Measurements from ENCODE around the gene LSR.

The LSR gene

GRCh38 chr19:35248310-35249145 is at the start of gene LSR:
TSS of gene LSR (plus strand) at chr19:35249002. CDS start at chr19:35249023, 21 bp downstream.
- DNase-seq: no peak

GRCh38 chr19:35199481-35199880 is 49.3 kb upstream of the LSR start:
- DNase-seq: no peak

GRCh38 chr19:35202722-35203688 is 45.8 kb upstream of the LSR start:
- DNase-seq: no peak

- DNase-seq: no peak
Observed at GRCh38 chr19:35204799-35205732, 43.7 kb upstream of the LSR start.

- no peak for DNase-seq
Observed at GRCh38 chr19:35205733-35206323, 43.0 kb upstream of the LSR start.

- no peak for DNase-seq
Observed at GRCh38 chr19:35206379-35206778, 42.4 kb upstream of the LSR start.

GRCh38 chr19:35206855-35207254 is 41.9 kb upstream of the LSR start:
- DNase-seq: no peak

- DNase-seq: no peak
Observed at GRCh38 chr19:35207391-35207871, 41.4 kb upstream of the LSR start.

- DNase-seq: no peak
Observed at GRCh38 chr19:35208121-35208520, 40.7 kb upstream of the LSR start.

- no peak for DNase-seq
Observed at GRCh38 chr19:35209646-35210045, 39.2 kb upstream of the LSR start.

- no peak for DNase-seq
Observed at GRCh38 chr19:35211545-35212230, 37.1 kb upstream of the LSR start.

GRCh38 chr19:35212241-35212640 is 36.6 kb upstream of the LSR start:
- no peak for DNase-seq

- peak; percentile 51 for DNase-seq
Observed at GRCh38 chr19:35213663-35214632, 34.9 kb upstream of the LSR start.

- DNase-seq: no peak
Observed at GRCh38 chr19:35214766-35215422, 33.9 kb upstream of the LSR start.

- no peak for DNase-seq
Observed at GRCh38 chr19:35216016-35216832, 32.6 kb upstream of the LSR start.

GRCh38 chr19:35216833-35217648 is 31.8 kb upstream of the LSR start:
- no peak for DNase-seq

GRCh38 chr19:35217649-35217990 is 31.2 kb upstream of the LSR start:
- no peak for DNase-seq

GRCh38 chr19:35219008-35219407 is 29.8 kb upstream of the LSR start:
- DNase-seq: no peak
